GM10248 (cell line): Measurements from ENCODE around the gene TTC29.

Experiments
- CTCF ChIA-PET: fragments of 300-600 bp; sonication (Branson Sonifier 250); formaldehyde crosslinking; extraction: SDS; loops from one replicate; lab custom pipeline; 2021; ENCODE audit warnings: antibody characterized with exemption; lab: Yijun Ruan, JAX
- POLR2A ChIA-PET: fragments of 350-650 bp; sonication (Branson Sonifier 250); formaldehyde crosslinking; extraction: SDS; loops from one replicate; lab custom pipeline; 2020; ENCODE audit warnings: antibody characterized with exemption; lab: Yijun Ruan, JAX
- DNase-seq: peaks from one replicate; pipeline ENCODE4 v3.0.0; 2012; ENCODE audit errors: extremely low spot score
- TF ChIP-seq, protein P1 (sequence below): IDR thresholded peaks from 2 replicates; pipeline ENCODE4 v1.5.1; 2012; ENCODE audit warnings: mild to moderate bottlenecking, low read depth; ENCODE audit errors: extremely low read depth, missing control alignments, control extremely low read depth

The TTC29 gene

DNA sequence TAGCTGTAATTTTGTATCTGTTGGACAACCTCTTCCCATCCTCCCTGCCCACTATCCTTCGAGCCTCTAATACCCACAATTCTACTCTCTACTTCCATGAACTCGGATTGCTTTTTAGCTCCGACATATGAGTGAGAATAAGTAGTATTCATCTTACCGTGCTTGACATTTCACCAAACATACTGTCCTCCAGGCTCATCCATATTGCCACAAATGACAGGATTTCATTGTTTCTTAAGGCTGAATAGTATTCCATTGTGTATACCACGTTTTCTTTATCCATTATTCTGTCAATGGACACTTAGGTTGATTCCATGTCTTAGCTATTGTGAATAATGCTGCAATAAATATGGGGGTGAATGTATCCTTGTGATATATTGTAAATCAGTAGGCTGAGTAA lies 26.4 kb upstream of the TTC29 start:
- ChIA-PET POLR2A (no interaction called here), CTCF (no interaction called here)
- DNase-seq: no peak
- TF ChIP-seq, protein P1, sequence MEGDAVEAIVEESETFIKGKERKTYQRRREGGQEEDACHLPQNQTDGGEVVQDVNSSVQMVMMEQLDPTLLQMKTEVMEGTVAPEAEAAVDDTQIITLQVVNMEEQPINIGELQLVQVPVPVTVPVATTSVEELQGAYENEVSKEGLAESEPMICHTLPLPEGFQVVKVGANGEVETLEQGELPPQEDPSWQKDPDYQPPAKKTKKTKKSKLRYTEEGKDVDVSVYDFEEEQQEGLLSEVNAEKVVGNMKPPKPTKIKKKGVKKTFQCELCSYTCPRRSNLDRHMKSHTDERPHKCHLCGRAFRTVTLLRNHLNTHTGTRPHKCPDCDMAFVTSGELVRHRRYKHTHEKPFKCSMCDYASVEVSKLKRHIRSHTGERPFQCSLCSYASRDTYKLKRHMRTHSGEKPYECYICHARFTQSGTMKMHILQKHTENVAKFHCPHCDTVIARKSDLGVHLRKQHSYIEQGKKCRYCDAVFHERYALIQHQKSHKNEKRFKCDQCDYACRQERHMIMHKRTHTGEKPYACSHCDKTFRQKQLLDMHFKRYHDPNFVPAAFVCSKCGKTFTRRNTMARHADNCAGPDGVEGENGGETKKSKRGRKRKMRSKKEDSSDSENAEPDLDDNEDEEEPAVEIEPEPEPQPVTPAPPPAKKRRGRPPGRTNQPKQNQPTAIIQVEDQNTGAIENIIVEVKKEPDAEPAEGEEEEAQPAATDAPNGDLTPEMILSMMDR: no peak

DNA sequence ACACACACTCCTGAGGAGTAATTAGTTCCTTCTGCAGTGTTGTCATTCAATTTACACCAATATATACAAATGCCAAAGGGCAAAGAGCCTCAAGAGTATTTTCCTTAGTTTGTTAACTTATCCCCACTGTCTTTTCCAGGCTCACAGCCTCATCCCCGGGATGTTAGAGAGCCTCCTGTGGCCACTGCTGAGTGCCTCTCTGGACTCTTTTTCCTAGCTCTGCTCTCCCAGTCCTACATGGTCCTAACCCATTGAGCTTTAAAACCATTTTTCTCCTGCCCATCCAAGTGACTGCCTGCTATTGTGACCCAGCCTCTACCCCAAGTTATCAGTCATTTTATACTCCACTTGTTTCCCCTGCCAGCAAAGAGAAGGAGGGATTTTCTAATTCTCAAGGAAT lies 23.5 kb upstream of the TTC29 start:
- ChIA-PET CTCF (interaction anchor here (1.5 kb wide), 1 partner anchor 18 kb away, joined by 3 read pairs; no protein-coding TSS in a partner anchor), POLR2A (no interaction called here)
- TF ChIP-seq, protein P1: no peak
- no peak for DNase-seq

DNA sequence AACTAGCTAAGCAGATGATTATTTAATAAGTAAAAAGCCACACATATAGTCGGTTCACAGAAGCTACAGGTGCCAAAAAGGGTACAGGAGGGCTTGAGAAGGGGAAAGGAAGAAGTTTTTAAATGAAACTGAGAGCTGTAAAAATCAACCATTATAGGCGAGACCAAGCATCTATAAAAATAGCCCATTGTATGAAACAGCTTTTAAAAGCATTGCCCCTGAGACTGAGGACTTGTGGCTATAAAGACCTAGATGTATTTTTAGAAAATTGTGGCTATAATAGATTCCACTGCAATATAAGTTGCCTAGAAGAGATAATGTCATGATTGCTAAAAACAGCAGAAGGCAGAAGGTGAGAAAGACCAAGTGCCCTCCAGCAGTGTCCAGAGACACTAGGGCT lies 15.0 kb upstream of the TTC29 start:
- no peak for DNase-seq
- ChIA-PET POLR2A (no interaction called here), CTCF (interaction anchor here (1.0 kb wide), 1 partner anchor 23 kb away, joined by 3 read pairs; no protein-coding TSS in a partner anchor)
- TF ChIP-seq, protein P1: no peak

DNA sequence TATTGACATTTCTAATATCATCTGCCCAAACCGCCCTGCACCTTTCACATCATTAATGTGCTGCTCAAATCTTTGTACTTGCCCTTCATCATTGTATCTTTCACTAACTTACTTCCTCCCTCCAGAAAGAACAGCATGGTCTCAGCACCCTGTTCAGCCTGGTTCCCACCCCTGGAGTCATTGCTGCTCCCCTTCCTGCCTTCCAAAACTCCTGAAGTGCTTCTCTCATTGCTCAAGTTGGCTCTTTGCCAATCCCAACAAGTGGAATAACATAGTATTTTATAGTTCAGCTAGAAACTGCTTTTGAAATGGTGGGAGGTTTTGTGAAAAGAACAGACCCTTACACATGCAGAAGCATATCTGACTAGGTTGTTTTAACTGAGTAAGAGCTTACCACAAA lies 14.0 kb upstream of the TTC29 start:
- ChIA-PET POLR2A (no interaction called here), CTCF (interaction anchor here (1.0 kb wide), 1 partner anchor 22 kb away, joined by 3 read pairs; no protein-coding TSS in a partner anchor)
- DNase-seq: no peak
- TF ChIP-seq, protein P1: no peak

DNA sequence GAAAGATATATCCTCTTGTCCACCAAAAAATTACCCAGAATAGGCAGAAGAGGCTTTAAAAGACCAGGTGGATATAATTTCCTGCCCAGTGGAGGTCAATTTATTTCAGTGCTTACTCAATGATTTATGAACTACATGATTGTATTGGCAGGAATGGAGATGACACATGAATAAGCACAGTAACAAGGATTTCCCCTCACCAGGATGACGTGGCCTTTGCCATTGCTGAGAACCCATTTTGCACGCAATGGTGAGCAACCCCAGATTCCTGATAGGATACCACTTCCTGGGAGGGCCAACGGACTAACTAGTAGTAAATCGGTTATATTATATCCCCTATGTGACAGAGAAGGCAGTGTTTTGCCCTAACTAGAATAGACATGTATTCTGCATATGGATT lies 11.6 kb upstream of the TTC29 start:
- TF ChIP-seq, protein P1: no peak
- CTCF ChIA-PET: no interaction called here
- no peak for DNase-seq
- POLR2A ChIA-PET: no interaction called here

DNA sequence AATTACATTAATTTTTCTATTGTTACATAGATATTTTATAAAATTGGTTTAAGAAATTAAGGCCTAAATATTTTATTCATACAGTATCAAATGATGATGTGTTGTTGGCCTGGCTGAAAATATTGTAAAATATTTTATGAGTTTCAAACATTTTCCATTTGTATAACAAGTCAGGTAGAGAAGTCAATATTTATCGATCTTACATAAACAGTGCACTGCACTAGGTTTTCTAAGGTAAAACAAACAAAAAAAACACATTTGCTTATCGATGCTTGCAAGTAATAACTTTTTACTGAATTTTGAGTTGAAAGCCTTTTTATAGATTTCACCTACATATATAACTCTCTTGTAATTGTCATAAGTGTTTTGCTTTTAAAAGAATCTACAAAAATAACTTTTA lies 7.2 kb upstream of the TTC29 start:
- TF ChIP-seq, protein P1: no peak
- POLR2A ChIA-PET: no interaction called here

More for the DNA sequence above, 7.2 kb upstream of the TTC29 start:
- CTCF ChIA-PET: no interaction called here
- no peak for DNase-seq
